CD4-positive, alpha-beta T cell treated with Interleukin-12 subunit alpha and Interleukin-12 subunit beta, for 1 hour (primary cell): ENCODE measurements around the gene SH3GL2.

Source experiments
- DNase-seq: peaks from one replicate; pipeline ENCODE4 v3.0.0-alpha.2; 2020

Gene SH3GL2

DNA sequence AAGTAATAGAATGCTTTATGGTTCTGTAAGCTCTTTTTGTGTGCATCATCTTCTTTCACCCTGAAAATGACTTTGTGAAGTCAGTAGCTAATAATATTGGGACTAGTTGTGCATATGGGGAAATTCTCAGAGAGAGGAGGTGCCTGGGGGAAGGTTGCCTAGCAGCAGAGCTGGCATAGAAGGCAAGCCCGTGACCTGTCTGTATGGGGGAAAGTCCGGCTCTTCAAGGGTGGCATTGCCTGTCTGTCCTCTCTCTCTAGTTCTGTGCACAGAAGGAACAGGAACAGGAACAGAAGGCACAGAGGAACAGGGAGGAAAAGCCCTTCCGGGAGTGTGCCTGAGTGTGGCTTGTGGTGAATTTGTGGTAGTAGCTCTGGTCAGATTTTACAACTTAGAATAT, 33.1 kb downstream of the SH3GL2 start:
- DNase-seq: no peak

DNA sequence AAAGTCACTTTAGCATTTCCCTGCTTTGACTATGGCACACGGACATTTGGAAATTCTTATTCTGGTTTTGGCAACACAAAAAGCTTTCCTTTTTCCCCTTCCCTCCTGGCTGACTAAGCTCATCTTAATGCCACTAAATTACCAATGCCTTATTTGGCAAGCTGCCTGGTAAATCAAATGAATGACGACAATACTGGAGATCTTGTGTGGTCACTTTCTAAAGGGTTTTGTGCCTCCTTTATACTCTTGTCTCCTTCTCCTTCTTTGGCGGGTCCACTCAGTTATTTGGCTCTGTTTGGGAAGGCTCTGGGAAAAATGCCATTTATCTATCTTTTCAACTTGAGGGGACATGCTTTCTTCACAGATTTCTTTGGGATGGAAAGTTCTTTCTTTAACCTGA, 34.9 kb downstream of the SH3GL2 start:
- DNase-seq: no peak

DNA sequence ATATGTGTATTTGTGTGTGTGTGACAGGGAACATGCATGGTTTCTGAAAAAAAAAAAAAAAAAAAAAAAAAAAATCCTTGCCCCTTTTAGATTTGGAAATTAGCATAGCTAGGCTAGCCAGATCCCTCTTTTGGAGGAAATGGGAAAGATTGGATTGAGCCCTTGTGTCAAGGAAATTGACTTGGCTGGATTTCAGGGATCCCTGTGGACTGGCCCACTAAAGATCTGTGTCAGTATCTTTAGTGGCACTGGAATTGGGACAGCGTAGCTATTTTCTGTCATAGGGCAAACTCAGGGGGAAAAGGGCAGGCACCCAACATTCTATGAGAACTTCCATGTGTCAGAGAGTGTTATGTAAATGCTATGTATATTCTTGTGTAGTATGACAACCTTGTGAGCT, 35.4 kb downstream of the SH3GL2 start:
- no peak for DNase-seq

DNA sequence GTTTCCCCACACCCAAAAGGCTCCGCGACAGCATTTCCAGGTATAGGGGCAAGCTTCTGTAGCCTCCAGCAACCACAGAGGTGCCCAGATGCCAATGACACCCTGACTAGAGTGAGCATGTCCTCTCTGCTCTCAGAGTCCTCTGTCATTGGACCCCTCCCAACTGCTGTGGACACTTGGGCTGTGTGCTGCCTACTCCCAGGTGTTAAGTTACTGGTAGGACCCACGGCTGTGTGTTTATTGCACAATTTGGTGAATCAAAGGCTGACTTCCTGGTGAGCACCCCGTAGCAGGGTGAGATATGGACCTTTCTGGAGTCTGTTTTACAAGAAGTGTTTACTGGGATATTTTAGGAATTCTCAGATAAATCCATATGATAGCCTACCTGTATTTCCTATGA, 36.0 kb downstream of the SH3GL2 start:
- DNase-seq: no peak

- DNase-seq: no peak
Observed at GRCh38 chr9:17622141-17622540, 43.3 kb downstream of the SH3GL2 start.

GRCh38 chr9:17622749-17623148, 43.9 kb downstream of the SH3GL2 start:
- DNase-seq: no peak

- DNase-seq: no peak
Observed at GRCh38 chr9:17623965-17624364, 45.1 kb downstream of the SH3GL2 start.

DNA sequence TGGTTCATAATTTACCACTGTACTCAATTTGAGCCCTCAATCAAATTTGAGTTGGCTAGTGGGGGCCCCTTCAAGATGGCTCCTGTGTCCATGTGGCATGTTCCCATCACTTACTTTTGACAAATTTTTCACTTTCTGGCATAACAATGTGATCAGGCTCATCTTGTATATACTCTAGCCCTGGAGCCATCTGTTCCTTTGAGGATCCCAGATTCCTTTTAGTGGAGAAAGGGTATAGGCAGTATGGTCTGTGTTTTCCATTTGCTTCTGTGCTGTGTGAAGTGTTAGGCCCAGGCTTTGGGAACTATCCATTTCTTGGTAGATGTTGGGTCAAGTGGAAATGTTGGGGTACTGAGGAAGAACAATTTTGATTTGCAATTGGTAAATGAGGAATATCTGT, 45.7 kb downstream of the SH3GL2 start:
- no peak for DNase-seq

DNA sequence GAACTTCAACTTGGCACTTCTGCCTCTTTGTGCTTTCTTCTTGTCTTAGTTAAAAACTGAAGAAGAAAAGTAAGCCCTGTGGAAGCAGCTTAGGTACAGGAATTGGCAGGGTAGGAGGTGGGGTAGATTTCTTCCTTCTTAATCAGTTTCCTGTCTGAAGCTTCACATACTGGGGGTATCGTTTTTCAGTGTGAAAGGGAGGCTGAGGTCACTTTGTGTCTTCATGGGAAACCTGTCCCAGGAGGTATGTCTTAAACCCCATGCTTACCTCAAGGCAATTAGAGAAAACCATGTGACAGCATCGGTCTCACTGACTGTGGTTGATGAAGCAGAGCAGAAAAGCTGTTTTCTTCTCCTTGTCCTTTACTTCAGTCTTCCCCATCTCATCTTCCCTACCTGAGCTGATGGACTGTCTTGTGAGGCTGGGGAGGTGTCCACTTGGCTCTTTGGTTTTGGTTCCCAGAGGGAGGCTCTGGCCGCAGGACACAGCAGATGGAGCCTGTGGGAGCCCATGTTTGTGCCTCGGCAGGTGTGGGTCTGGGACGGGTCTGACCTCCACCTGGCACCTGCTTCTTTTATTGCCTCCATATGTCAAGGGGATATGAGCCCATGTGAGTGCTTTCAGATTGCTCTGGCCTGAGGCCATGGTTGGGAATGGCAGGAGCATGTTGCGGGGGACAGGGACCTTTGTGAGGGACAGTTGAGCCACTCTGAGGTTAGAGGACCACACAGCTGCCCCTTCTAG, 47.0 kb downstream of the SH3GL2 start:
- no peak for DNase-seq

- DNase-seq: no peak
Observed at GRCh38 chr9:17627641-17628040, 48.8 kb downstream of the SH3GL2 start.

GRCh38 chr9:17628624-17629023, 49.8 kb downstream of the SH3GL2 start:
- no peak for DNase-seq

DNA sequence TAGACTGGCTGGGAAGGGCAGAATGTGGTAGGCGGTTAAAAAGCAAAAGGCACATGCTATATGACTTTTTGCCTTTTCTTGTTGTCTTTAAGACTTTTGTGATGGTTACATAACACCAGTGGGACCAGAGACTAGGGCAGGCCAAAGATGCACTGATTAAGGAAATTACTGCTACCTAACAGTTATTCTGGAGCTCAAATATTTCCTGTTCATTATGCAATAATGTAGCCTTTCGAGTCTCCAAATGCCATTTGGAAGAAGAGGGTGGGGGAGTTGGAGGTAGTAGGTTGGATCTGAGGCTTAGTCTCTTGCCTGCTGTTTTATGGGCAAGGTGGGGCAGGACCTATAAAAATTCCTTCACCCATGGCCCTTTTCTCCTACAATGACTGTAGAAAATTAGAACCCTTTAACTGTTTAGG, 51.7 kb downstream of the SH3GL2 start:
- DNase-seq: no peak

GRCh38 chr9:17631396-17631795, 52.5 kb downstream of the SH3GL2 start:
- DNase-seq: no peak

DNA sequence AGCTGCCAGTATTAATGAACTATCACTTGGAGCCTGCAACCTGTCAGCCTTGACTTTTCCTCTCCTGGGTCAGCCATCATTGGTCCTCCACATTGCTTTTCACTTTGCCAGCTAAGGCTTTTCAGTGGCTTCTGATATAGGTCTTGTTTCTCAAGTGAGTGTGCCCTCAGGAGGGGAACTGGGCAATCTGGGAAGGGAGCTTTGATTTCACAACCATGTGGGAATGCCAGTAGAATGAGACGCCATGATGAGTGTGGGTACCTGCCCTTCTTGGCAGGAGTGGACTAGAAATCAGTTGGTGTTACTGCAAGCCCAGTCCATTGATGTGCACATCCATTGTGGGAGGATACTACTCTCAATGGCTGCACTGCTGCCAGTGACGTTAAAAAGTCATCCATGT, 54.1 kb downstream of the SH3GL2 start:
- no peak for DNase-seq

- no peak for DNase-seq
Observed at GRCh38 chr9:17635115-17635890, 56.4 kb downstream of the SH3GL2 start.

GRCh38 chr9:17636349-17636748, 57.5 kb downstream of the SH3GL2 start:
- no peak for DNase-seq

GRCh38 chr9:17636821-17637220, 58.0 kb downstream of the SH3GL2 start:
- no peak for DNase-seq

- no peak for DNase-seq
Observed at GRCh38 chr9:17637229-17637628, 58.4 kb downstream of the SH3GL2 start.

- DNase-seq: no peak
Observed at GRCh38 chr9:17648516-17648915, 69.7 kb downstream of the SH3GL2 start.

DNA sequence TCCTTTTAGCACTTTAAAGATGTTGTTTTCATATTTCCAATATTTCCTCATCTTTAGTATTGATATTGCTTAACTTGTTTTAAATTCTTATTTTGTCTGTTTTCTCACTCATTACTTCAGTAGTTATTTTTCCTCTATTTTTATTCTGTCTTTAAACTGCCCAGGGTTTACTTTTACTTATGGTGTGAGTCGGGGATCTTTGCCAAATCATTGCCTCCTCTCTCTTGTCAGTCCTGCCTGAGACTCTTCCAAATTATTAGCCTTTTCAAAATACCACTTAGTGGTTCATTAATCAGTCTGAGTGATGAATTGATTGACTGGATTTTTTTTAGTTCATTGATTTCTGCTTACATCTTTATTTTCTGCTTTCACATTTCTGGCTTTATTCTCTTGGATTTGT, 72.9 kb downstream of the SH3GL2 start:
- DNase-seq: no peak

DNA sequence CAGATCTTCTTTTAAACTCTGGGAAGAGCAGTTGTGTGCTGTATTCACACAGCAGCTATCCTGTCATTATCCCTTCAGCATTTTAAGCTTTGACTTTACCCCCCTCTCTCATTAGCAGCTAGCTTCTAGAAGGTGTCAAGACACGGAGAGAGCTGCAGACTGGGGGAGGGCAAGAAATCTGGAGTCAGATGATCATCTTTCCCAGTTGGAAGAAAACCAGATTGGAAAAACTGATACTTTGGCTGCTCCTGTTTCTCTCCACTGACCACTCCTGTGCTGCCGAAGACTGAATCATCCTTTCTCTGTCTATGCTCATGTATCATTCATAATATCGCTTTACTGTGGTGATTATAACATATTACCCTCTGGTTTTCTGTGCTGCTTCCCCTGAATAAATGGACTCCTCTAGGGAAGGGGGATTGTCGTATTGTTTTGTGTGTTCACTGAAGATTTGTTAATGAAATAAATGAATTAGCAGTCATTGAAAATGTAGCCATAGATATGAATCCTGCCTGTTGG, 75.1 kb downstream of the SH3GL2 start:
- no peak for DNase-seq

GRCh38 chr9:17656889-17657288, 78.0 kb downstream of the SH3GL2 start:
- DNase-seq: no peak

DNA sequence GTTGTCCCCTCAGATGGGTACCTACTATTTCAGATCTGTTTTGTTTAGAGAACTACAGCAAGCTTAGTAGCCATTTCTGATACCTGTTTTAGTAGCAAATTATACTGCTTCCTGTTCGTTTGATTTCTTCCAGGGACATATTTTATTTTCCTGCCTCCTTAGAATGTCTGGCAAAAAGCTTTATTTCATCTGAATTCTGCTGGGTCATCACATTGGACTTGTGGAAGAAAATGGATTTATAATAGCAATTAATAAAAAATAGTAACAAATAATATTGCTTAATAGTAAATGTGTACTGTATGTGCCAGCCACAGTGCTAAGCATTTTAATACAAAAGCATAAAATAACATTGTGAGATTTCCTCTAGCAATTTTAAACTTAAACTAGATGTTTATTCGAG, 79.4 kb downstream of the SH3GL2 start:
- DNase-seq: no peak

DNA sequence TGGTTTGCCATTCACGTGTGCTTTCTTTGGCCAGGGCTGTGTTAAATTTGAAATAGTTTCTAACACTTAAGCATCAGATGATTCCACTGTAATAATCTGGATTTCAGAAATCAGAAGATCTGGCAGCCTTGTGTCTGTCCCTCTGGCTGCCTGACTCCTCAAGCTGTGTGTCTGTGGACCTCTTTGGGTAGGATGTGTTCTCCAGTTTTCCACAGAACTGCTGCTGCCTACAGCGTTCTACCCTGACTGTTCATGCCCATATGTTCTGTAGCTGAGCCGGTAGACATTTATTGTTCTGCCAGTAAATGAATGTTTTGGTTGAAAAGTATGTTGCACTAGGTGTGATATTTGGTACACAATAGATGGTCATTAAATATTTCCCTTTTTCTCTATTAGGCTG, 81.3 kb downstream of the SH3GL2 start:
- DNase-seq: no peak
